ENCODE measurements around the gene PDK2.

Gene PDK2

DNA sequence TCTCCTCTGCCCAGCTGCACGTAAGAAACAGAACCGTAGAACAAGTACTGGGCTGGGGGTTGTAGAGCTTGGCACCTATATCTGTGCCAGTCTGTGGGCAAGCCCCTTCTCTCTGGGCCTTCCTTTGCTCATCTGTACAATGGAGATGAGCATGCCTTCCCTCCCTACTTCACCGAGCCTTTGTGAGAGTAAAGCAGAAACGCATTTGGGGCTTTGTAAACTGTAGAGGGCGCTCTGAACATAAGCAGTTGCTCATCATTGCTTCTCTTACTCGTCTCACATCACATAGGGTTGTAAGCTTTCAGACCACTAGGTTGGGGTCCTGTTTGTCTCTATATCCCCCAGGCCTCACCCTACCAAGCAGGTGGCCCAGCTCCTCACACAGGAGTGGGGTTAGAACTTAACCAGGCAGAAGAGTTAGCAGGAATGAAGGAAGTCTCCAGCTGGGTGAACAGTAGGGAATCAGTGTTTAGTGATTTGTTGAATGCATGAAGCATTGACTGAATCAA lies 19.8 kb downstream of the PDK2 start:
- H3K4me2 ChIP-seq, result no peak overlapping the region
- H3K4me1 ChIP-seq (ENCODE audit: low read depth, poor library complexity, severe bottlenecking), result no peaks in the 10 kb centered on the region
- H3K27ac ChIP-seq, result no peak overlapping the region
- H3K36me3 ChIP-seq (ENCODE audit: insufficient read depth), result no peaks in the 10 kb centered on the region
- H3K27me3 ChIP-seq (ENCODE audit: insufficient read depth, low read depth), result peaks cover 27% of the 10 kb centered on the region; the same call in 1 of the 2 replicates
- H3K4me3 ChIP-seq (IDR thresholded peaks at IDR 0.05; ENCODE audit: insufficient read depth, low read depth, low read length), result no peak overlapping the region
- H2AFZ ChIP-seq (ENCODE audit: low read depth), result no peak overlapping the region
- peak; percentile 83 for TF ChIP-seq CTCF (conservative IDR thresholded peaks at IDR 0.05; ENCODE audit: low read depth, low read length)
- no peaks in the 10 kb centered on the region for H4K20me1 ChIP-seq (ENCODE audit: insufficient read depth)
- no peak overlapping the region for H3K9ac ChIP-seq
- H3K79me2 ChIP-seq (ENCODE audit: insufficient read depth, low read depth), result no peaks in the 10 kb centered on the region

DNA sequence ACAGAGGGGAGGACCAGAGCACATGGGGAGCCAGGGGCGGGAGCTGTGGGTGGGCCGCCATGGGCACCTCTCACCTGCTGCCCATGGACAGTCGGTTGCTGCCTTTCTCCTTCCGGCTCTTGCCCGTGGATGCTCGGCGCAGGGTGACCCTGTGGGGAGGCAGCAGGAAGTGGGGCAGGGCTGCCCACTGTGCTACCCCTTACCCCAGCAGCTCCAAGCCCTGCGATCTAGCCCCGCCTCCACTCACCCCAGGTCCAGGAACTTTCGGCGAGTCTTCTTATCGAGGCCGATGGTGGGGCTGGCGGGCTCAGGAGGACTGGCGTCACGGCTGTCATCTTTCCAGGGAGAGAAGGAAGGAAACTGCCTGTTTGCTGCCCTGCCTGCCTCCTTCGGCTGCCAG lies 20.6 kb downstream of the PDK2 start:
- H3K36me3 ChIP-seq (ENCODE audit: insufficient read depth), result no peaks in the 10 kb centered on the region
- no peak for TF ChIP-seq CTCF (conservative IDR thresholded peaks at IDR 0.05; ENCODE audit: low read depth, low read length)
- no peak overlapping the region for H3K4me2 ChIP-seq
- peaks cover 35% of the 10 kb centered on the region; the same call in 1 of the 2 replicates for H3K27me3 ChIP-seq (ENCODE audit: insufficient read depth, low read depth)
- H3K4me3 ChIP-seq (IDR thresholded peaks at IDR 0.05; ENCODE audit: insufficient read depth, low read depth, low read length), result no peak overlapping the region
- H3K27ac ChIP-seq, result no peak overlapping the region
- no peaks in the 10 kb centered on the region for H3K79me2 ChIP-seq (ENCODE audit: insufficient read depth, low read depth)
- no peaks in the 10 kb centered on the region for H3K4me1 ChIP-seq (ENCODE audit: low read depth, poor library complexity, severe bottlenecking)
- H3K9ac ChIP-seq, result no peak overlapping the region
- no peaks in the 10 kb centered on the region for H4K20me1 ChIP-seq (ENCODE audit: insufficient read depth)
- H2AFZ ChIP-seq (ENCODE audit: low read depth), result no peak overlapping the region

DNA sequence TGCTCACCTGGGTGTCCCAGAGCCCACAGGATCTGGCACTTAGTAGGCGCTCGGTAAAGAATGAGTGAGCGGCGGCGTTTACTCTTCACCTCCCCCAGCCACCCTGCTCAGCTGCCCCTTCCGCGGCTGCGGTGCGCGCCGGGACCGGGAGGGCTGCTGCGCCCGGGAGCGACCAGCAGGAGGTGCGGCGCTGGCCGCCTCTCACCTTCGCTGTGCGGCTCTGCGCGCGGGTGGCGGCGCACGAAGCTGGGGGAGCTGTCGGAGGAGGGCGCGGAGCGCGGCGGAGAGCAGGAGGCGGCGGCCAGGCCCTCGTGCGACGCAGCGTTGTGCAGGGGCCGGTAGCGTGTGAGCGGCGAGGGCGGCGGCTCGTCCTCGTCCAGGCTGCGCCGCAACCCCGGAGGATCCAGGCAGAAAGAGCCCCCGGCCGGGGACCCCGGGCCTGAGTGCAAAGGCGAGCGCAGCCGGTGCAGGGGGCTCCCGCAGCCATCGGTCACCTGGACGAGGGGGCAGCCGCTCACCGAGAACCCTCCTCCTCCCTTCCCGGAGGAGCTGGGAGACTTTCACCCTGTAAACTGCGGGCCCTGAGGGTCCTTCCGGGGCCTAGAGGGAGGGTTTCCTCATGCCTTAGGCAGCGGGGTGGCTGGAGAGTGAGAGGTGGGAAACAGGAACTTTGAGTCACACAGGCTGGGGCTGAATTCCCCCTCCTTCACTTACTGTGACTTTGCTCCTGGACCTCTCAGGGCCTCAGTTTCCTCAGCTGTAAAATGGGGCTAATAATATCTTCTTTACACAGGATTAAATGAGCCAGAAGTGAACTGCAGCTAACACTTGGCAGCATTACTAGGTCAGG lies 22.3 kb downstream of the PDK2 start:
- H3K4me2 ChIP-seq, result no peak overlapping the region
- no peaks in the 10 kb centered on the region for H4K20me1 ChIP-seq (ENCODE audit: insufficient read depth)
- H3K27me3 ChIP-seq (ENCODE audit: insufficient read depth, low read depth), result peaks cover 51% of the 10 kb centered on the region
- H3K36me3 ChIP-seq (ENCODE audit: insufficient read depth), result no peaks in the 10 kb centered on the region
- no peak overlapping the region for H2AFZ ChIP-seq (ENCODE audit: low read depth)
- no peaks in the 10 kb centered on the region for H3K79me2 ChIP-seq (ENCODE audit: insufficient read depth, low read depth)
- no peaks in the 10 kb centered on the region for H3K4me1 ChIP-seq (ENCODE audit: low read depth, poor library complexity, severe bottlenecking)
- TF ChIP-seq CTCF (conservative IDR thresholded peaks at IDR 0.05; ENCODE audit: low read depth, low read length), result no peak
- no peak overlapping the region for H3K9ac ChIP-seq
- H3K4me3 ChIP-seq (IDR thresholded peaks at IDR 0.05; ENCODE audit: insufficient read depth, low read depth, low read length), result no peak overlapping the region
- no peak overlapping the region for H3K27ac ChIP-seq

DNA sequence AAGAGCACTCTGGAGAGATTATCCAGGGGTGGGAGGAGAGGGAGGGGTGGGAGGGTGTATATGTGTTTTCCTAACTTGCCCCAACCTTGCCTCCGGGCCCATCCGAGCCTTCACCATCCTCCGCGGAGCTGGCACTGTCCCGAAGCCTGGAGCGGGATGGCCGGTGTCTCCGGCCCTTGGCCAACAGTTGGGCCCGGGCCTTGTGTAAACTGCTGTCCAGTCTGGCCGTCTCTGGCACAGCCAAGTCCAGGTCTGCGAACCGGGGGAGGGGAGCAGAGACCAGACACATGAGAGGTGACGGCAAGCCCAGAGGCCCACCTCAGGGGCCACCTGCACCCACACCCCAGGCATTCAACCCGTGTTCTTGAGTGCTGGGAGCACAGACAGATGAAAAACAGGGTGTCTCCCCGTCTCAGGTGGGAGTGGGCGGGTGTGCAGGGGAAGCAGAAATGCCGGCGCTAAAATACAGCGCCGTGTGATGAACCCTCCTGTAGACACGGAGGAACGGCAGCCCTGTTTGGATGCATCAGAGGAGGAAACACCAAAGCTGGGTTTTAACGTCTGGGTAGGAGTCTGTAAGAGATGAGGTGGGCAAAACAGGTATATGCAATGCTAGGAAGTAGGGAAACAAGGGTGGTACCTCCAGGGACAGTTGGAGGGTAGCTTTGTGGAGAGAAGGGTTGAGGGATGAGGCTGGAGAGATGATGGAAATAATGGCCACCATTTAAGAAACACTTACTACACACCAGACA lies 23.1 kb downstream of the PDK2 start:
- no peaks in the 10 kb centered on the region for H3K36me3 ChIP-seq (ENCODE audit: insufficient read depth)
- H3K4me3 ChIP-seq (IDR thresholded peaks at IDR 0.05; ENCODE audit: insufficient read depth, low read depth, low read length), result no peak overlapping the region
- H3K27ac ChIP-seq, result no peak overlapping the region
- H3K4me1 ChIP-seq (ENCODE audit: low read depth, poor library complexity, severe bottlenecking), result no peaks in the 10 kb centered on the region
- peaks cover 59% of the 10 kb centered on the region for H3K27me3 ChIP-seq (ENCODE audit: insufficient read depth, low read depth)
- no peaks in the 10 kb centered on the region for H4K20me1 ChIP-seq (ENCODE audit: insufficient read depth)
- no peak overlapping the region for H3K9ac ChIP-seq
- H3K4me2 ChIP-seq, result no peak overlapping the region
- H2AFZ ChIP-seq (ENCODE audit: low read depth), result no peak overlapping the region
- no peaks in the 10 kb centered on the region for H3K79me2 ChIP-seq (ENCODE audit: insufficient read depth, low read depth)
- TF ChIP-seq CTCF (conservative IDR thresholded peaks at IDR 0.05; ENCODE audit: low read depth, low read length), result no peak
